ENCODE data around the gene CTBP2. TPM values are rescaled to one million over a fixed set of nuclear protein-coding genes. Genes with fewer than 3 reads are reported as not detected.
A peak's percentile ranks its signal among the peaks of the same experiment; 100 is the strongest.

Gene CTBP2
- total and polyA plus RNA-seq, 3 experiments from 2014 or later = 1.4 to 2.8 (median 1.8) TPM

DNA sequence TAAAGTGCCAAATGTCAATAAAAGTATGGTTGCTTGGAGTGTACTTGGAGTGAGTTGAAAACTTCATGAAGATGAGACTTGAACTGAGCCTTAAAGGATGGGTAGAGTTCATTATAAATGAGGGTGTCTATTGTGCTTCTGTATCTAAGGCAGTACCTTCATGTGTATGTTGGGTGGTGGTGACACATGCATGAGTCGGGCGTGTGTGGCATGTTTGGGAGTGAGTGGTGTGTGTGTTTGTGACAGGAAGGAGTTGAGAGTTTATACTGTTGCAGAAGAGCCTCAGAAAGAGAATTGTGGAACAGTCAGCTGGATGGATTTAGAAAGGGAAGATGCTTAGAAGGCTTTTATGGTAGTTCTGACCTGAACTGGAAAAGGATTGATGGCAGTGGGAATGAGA lies 224.4 kb downstream of the CTBP2 start:
- no peaks in the 10 kb centered on the region for H3K36me3 ChIP-seq (ENCODE audit: insufficient read depth, low read length)
- Mint-ChIP-seq H3K27ac (peak overlapping the region in 5 of 8 donors; percentile 0 to 15 (median 2)), H3K9me3 (no peaks in the 10 kb centered on the region), H3K4me1 (peaks cover 59 to 77% (median 59%) of the 10 kb centered on the region in 3 donors), H3K4me3 (peak overlapping the region in 3 of 7 donors; percentile 1 to 2 (median 1)), H3K27me3 (no peaks in the 10 kb centered on the region), H3K36me3 (peaks cover 4 to 14% (median 8%) of the 10 kb centered on the region in 3 donors)
- no peak overlapping the region for H3K27ac ChIP-seq (ENCODE audit: low read depth, low read length)
- ChIA-PET POLR2A (no interaction called here), CTCF (no interaction called here)
- no peaks in the 10 kb centered on the region for H3K9me3 ChIP-seq (ENCODE audit: low read length)
- no peak overlapping the region for H3K4me3 ChIP-seq (ENCODE audit: low read length)
- H3K4me1 ChIP-seq (ENCODE audit: insufficient read depth, low read length) = peaks cover 22% of the 10 kb centered on the region
- DNase-seq = no peak
- H3K27me3 ChIP-seq (ENCODE audit: insufficient read depth, low read length, poor library complexity, severe bottlenecking) = no peaks in the 10 kb centered on the region

Other genes with a start within 250 kb of the CTBP2 start
- 10 to 100 TPM; 16.7 to 16.9 TPM for gene ZRANB1, start 218.4 kb downstream of the CTBP2 start, total RNA-seq
- 11.8 TPM for gene ZRANB1, start 218.4 kb downstream of the CTBP2 start, polyA plus RNA-seq